CD4-positive, alpha-beta T cell (primary cell): Measurements from ENCODE around the gene DCUN1D3. TPM values are rescaled to one million over a fixed set of nuclear protein-coding genes. Genes with fewer than 3 reads are reported as not detected.

Source experiments
- ATAC-seq: fragments of 200-7000 bp; cut with Tn5 transposase; one replicate; pipeline ENCODE4 v1.10.0; 2022; ENCODE audit warnings: mild to moderate bottlenecking; ENCODE audit not compliant: poor library complexity
- CTCF ChIA-PET: fragments of 350-600 bp; sonication (Branson Sonifier 250); formaldehyde crosslinking; loops from one replicate; lab custom pipeline; 2021; ENCODE audit warnings: antibody characterized with exemption, inconsistent platforms; lab: Charles Lee
- POLR2A ChIA-PET: fragments of 350-600 bp; sonication (Branson Sonifier 250); formaldehyde crosslinking; loops from one replicate; lab custom pipeline; 2021; ENCODE audit warnings: antibody characterized with exemption, inconsistent platforms; lab: Charles Lee
- DNase-seq, 14 experiments: peaks; one replicate each; pipeline ENCODE4 v3.0.0-alpha.2; 2013 to 2020; ENCODE audit warnings: mixed read lengths in 2 of 14
- H3K27ac ChIP-seq, 2 donors: one replicate each; pipeline versions ENCODE4 v1.5.1 to v1.7.0; 2013; ENCODE audit warnings: low read length in 2 of 2, low read depth in 1 of 2, mild to moderate bottlenecking in 1 of 2
- H3K27me3 ChIP-seq, 2 experiments: 1 replicate in 1 of 2; 2 replicates in 1 of 2; pipeline versions ENCODE4 v1.6.1 to v1.7.0; 2013; ENCODE audit warnings: low read length in 2 of 2, control low read depth in 1 of 2, mild to moderate bottlenecking in 1 of 2, moderate library complexity in 1 of 2; ENCODE audit not compliant: insufficient read depth in 2 of 2, control insufficient read depth in 1 of 2
- H3K36me3 ChIP-seq: one replicate; pipeline ENCODE4 v1.6.1; 2013; ENCODE audit warnings: low read length, control low read depth; ENCODE audit not compliant: insufficient read depth
- H3K4me1 ChIP-seq: one replicate; pipeline ENCODE4 v1.6.1; 2013; ENCODE audit warnings: low read length, control low read depth; ENCODE audit not compliant: insufficient read depth
- H3K4me3 ChIP-seq: one replicate; pipeline ENCODE4 v1.5.1; 2013; ENCODE audit warnings: mild to moderate bottlenecking, low read length, moderate library complexity
- H3K9me3 ChIP-seq, 2 experiments: 1 replicate in 1 of 2; 2 replicates in 1 of 2; pipeline versions ENCODE4 v1.6.1 to v1.7.0; 2013; ENCODE audit warnings: low read length in 2 of 2, mild to moderate bottlenecking in 2 of 2, control low read depth in 1 of 2, moderate library complexity in 1 of 2; ENCODE audit not compliant: control insufficient read depth in 1 of 2, insufficient read depth in 1 of 2
- H3K27ac Mint-ChIP-seq: one replicate; pipeline ENCODE4 v1.8.0; 2020; ENCODE audit warnings: mixed read lengths
- H3K27me3 Mint-ChIP-seq: one replicate; pipeline ENCODE4 v1.8.0; 2021; ENCODE audit warnings: mixed read lengths
- H3K36me3 Mint-ChIP-seq: one replicate; pipeline ENCODE4 v1.8.0; 2021; ENCODE audit warnings: low read depth, mixed read lengths
- H3K4me1 Mint-ChIP-seq: one replicate; pipeline ENCODE4 v1.8.0; 2021; ENCODE audit warnings: low read depth, mixed read lengths
- H3K4me3 Mint-ChIP-seq: one replicate; pipeline ENCODE4 v1.8.0; 2020; ENCODE audit warnings: mild to moderate bottlenecking, mixed read lengths
- H3K9me3 Mint-ChIP-seq: one replicate; pipeline ENCODE4 v1.8.0; 2020; ENCODE audit warnings: mixed read lengths
- CTCF ChIP-seq: fragments of 200-600 bp; IDR thresholded peaks from one replicate; pipeline ENCODE4 v1.8.0; 2022; ENCODE audit warnings: antibody characterized with exemption, mild to moderate bottlenecking
- intact Hi-C, 2 experiments: fragments of 100-400 bp; cut with DNase I in 1 of 2; cut with micrococcal nuclease in 1 of 2; formaldehyde crosslinking; loops; one replicate each; pipeline versions ENCODE4 v1.15.1 to v1.9.0; 2023 to 2025; cut with DNase I, micrococcal nuclease
- total RNA-seq, 174 experiments: library from RNA in 2 of 174; stranded (reverse) in 2 of 174; gene quantifications; one replicate each; pipeline ENCODE4 v1.2.3 and lab custom pipeline; 2021 to 2026

Gene DCUN1D3
- total RNA-seq, 2 experiments from 2014 or later: 1.9 TPM

GRCh38 chr16:20903116-20903898 is 3.1 kb upstream of the DCUN1D3 start:
- H3K27ac ChIP-seq: peak overlapping the region; percentile 16 to 59
- peaks cover 46% of the 10 kb centered on the region for H3K4me1 ChIP-seq
- Mint-ChIP-seq H3K4me1 (peaks cover 81% of the 10 kb centered on the region), H3K4me3 (peak overlapping the region; percentile 61), H3K27ac (peak overlapping the region; percentile 95), H3K36me3 (peaks cover 20% of the 10 kb centered on the region), H3K27me3 (no peaks in the 10 kb centered on the region), H3K9me3 (no peaks in the 10 kb centered on the region)
- ChIA-PET CTCF (interaction anchor here (0.6 kb wide), 1 partner anchor 397 kb away, joined by 3 read pairs; no protein-coding TSS in a partner anchor), POLR2A (interaction anchor here (0.9 to 1.6 kb wide), 2 partner anchors 9 to 24 kb away, joined by 3 to 4 read pairs; no protein-coding TSS in a partner anchor)
- no peak for TF ChIP-seq CTCF
- intact Hi-C loops: loop anchor here (5.0 to 10.0 kb wide), 4 partner anchors 96 to 1839 kb away; partner anchors contain the start of genes LDAF1 (in 2 of the 2), CCP110 (in 1 of the 2), COQ7 (in 1 of the 2) and ERI2 (in 1 of the 2)
- no peak overlapping the region for H3K4me3 ChIP-seq
- H3K27me3 ChIP-seq: no peaks in the 10 kb centered on the region
- H3K9me3 ChIP-seq: no peaks in the 10 kb centered on the region
- ATAC-seq (no peak), DNase-seq (no peak)
- H3K36me3 ChIP-seq: no peaks in the 10 kb centered on the region

- Mint-ChIP-seq H3K4me1 (peaks cover 84% of the 10 kb centered on the region), H3K9me3 (no peaks in the 10 kb centered on the region), H3K27ac (peak overlapping the region; percentile 95), H3K27me3 (no peaks in the 10 kb centered on the region), H3K36me3 (peaks cover 25% of the 10 kb centered on the region), H3K4me3 (peak overlapping the region; percentile 96)
- ChIA-PET CTCF (no interaction called here), POLR2A (interaction anchor here (0.7 to 1.6 kb wide), 2 partner anchors 8 to 28 kb away, joined by 3 read pairs; no protein-coding TSS in a partner anchor)
- Histone ChIP-seq H3K4me3 (no peak overlapping the region), H3K27me3 (no peaks in the 10 kb centered on the region), H3K27ac (no peak overlapping the region), H3K36me3 (no peaks in the 10 kb centered on the region), H3K9me3 (no peaks in the 10 kb centered on the region), H3K4me1 (peaks cover 46% of the 10 kb centered on the region)
- intact Hi-C loops: loop anchor here (5.0 to 10.0 kb wide), 4 partner anchors 95 to 1838 kb away; partner anchors contain the start of genes LDAF1 (in 2 of the 2), CCP110 (in 1 of the 2), COQ7 (in 1 of the 2) and ERI2 (in 1 of the 2)
- DNase-seq (no peak), ATAC-seq (no peak)
- no peak for TF ChIP-seq CTCF
Measured at GRCh38 chr16:20902426-20902825, 2.3 kb upstream of the DCUN1D3 start.

- H3K4me1 Mint-ChIP-seq: peaks cover 89% of the 10 kb centered on the region
- intact Hi-C loops: loop anchor here (2.0 to 10.0 kb wide), 6 partner anchors 27 to 1837 kb away; partner anchors contain the start of genes LDAF1 (in 2 of the 2), CCP110 (in 1 of the 2), COQ7 (in 1 of the 2) and ERI2 (in 1 of the 2)
- peak in 6 of 14 experiments; percentile 6 to 60 (median 38) for DNase-seq
- no peaks in the 10 kb centered on the region for H3K36me3 ChIP-seq
- no peak for TF ChIP-seq CTCF
- no peaks in the 10 kb centered on the region for H3K27me3 ChIP-seq
- H3K4me3 ChIP-seq: peak overlapping the region; percentile 84
- peak overlapping the region; percentile 85 to 95 for H3K27ac ChIP-seq
- CTCF ChIA-PET: no interaction called here
- peak overlapping the region; percentile 96 for H3K4me3 Mint-ChIP-seq
- peak overlapping the region; percentile 95 for H3K27ac Mint-ChIP-seq
- H3K9me3 ChIP-seq: no peaks in the 10 kb centered on the region
- no peaks in the 10 kb centered on the region for H3K9me3 Mint-ChIP-seq
- peaks cover 46% of the 10 kb centered on the region for H3K4me1 ChIP-seq
- POLR2A ChIA-PET: interaction anchor here (1.4 to 3.0 kb wide), 2 partner anchors 27 to 49 kb away, joined by 4 to 34 read pairs; no protein-coding TSS in a partner anchor
- H3K36me3 Mint-ChIP-seq: peaks cover 30% of the 10 kb centered on the region
- ATAC-seq: no peak
- no peaks in the 10 kb centered on the region for H3K27me3 Mint-ChIP-seq
Measured at GRCh38 chr16:20901436-20902112, 1.4 kb upstream of the DCUN1D3 start.
